GM12801 (cell line): ENCODE data around the gene CAMSAP2.

Experiments used
- CTCF ChIP-seq: IDR thresholded peaks from one replicate; pipeline ENCODE4 v1.5.1; 2011; ENCODE audit warnings: control low read depth; ENCODE audit not compliant: insufficient read length; ENCODE audit errors: extremely low read depth

Gene CAMSAP2

GRCh38 chr1:200893411-200893901, 154.8 kb downstream of the CAMSAP2 start:
- no peak for TF ChIP-seq CTCF

DNA sequence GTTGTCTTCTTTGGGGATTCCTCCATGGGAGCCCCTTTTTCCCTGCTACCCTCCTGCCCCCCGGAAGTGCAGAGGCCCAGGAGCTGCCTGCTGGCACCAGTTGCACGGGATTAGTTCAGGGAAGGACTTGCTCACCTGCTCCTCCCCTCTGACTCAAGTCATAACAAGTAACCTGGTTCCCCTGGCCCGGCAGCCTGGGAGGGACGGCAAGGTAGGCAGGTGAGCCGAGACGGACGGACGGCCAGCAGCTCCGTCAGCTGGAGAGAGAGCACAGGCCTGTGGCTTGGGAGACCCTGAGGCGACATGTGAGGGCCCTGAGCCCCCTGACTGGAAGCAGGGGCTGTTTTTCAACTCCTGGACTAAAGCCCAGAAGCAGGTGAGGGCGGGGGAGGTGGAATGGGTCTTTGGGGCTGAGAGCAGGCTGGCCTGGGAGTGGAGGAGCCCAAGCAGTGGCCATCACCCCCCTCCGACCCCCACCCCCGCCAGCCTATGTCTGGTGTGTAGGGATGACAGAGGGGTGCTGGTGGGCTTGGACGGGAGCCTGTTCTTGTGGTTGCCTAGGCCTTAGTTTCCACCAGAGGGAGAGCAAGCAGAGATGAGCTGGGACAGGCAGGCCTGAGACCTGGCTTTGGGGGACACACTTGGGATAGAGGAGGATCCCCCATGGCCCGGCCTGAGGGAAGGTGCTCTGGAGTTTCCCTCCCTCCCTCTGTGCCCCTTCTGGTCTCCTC, 156.2 kb downstream of the CAMSAP2 start, which contains the start of gene INAVA:
INAVA (plus strand) TSS at position 189 of the 731 bp plus-strand sequence. CDS start 3,501 bp downstream, outside the sequence.
- no peak for TF ChIP-seq CTCF

DNA sequence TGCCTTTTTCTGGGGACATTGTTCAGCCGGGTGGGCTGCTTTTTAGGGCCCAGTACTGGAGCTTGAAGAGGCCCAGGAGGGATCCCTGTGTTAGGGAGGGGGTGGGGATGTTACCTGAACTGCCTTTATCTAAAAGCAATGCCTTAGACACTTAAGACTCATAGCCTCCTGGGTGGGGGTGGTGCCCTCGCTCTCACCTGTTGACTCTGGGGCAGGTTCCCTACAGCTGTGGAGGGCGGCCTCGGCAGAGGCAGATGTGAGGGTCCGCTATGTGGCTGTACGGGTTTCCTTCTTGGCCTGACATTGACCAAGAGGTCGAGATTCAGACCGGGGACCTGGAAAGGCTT, 156.7 kb downstream of the CAMSAP2 start:
- TF ChIP-seq CTCF = no peak

DNA sequence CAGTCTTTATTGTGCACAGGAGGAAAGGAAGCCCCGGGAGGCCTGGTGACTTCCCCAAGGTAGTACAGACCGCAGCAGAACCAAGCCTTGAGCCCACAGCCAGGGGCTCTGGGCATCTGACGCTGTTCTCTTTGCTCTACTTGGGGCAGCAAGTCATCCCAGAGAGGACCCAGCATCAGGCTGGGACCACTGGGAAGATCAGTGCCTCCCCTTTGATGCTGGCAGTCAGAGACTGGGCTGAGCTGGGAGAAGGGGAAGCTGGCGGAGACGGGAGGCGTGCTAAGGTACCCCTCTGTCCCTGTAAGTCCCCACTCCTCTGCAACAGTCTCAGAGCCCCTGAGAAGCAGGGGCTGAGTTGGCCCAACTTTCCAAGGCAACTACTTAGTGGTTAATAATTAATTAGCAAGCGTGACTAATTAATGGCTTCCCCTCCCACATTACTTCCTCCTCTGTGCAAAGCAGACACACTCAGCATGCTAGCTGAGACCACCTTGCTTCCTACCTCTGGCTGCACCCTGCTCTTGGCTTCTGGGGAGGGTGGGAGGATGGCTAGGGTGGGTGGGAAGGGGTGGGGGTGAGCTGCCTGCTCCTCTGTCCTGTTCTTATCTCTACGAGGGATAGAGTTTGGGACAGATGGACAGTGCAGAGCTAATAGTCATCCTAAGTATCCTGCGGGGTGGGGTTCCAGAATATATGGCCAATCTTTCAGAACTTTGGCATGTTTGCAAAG, 157.3 kb downstream of the CAMSAP2 start:
- TF ChIP-seq CTCF = no peak

GRCh38 chr1:200896531-200897196, 158.0 kb downstream of the CAMSAP2 start:
- no peak for TF ChIP-seq CTCF

DNA sequence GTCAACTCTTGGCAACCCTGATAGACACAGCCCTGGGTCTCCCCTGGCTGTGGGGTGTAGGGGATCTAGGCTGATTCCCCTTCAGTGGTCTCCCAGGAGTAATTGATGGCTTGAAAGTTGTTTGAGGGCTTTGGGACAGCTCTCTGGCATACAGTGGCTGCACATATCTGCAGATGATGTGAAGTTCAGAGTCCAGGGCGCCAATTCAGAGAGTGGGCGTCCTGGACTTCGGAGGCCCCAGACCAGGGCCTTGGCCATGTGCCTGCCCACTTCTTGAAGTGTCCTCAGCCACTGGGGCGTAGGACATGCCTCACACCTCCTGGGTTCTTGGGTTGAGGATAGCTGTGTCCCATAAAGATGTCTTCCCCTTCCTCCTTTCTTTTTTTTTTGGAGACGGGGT, 158.6 kb downstream of the CAMSAP2 start:
- no peak for TF ChIP-seq CTCF

DNA sequence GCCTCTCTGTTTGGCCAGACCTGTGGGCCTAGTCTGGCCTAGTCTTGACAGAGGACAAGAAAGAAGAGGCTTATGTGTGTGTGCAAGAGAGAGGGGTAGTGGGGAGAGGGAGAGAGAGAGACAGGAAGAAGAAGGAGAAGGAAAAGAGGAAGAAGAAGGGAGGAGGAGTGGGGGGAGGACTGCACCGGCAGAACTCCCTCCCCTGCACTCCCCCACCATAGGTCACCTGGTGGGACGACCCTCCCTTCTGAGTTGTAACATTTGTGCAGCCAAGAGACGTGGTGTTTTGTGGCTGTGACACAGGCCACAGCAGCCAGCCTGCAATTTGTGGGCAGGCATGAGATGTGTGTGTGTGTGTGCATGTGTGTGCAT, 160.3 kb downstream of the CAMSAP2 start:
- no peak for TF ChIP-seq CTCF
